GM19467 (cell line): ENCODE results near the gene DUSP2.
A peak's percentile ranks its signal among the peaks of the same experiment; 100 is the strongest.
"Not testable (repeated sequence)": the region's sequence is repeated elsewhere in the genome, so short reads cannot be mapped to it uniquely, and the experiment has no call there.

Source experiments
- ATAC-seq: cut with Tn5 transposase; IDR thresholded peaks from one replicate; pipeline ENCODE4 v1.9.1; 2021; ENCODE audit warnings: mild to moderate bottlenecking, moderate library complexity; ENCODE audit not compliant: unreplicated experiment

DUSP2 gene

GRCh38 chr2:96163768-96164429 lies 18.7 kb upstream of the DUSP2 start:
- peak; percentile 41 for ATAC-seq

- no peak for ATAC-seq
These were observed 18.2 kb upstream of the DUSP2 start for GRCh38 chr2:96163415-96163767.

DNA sequence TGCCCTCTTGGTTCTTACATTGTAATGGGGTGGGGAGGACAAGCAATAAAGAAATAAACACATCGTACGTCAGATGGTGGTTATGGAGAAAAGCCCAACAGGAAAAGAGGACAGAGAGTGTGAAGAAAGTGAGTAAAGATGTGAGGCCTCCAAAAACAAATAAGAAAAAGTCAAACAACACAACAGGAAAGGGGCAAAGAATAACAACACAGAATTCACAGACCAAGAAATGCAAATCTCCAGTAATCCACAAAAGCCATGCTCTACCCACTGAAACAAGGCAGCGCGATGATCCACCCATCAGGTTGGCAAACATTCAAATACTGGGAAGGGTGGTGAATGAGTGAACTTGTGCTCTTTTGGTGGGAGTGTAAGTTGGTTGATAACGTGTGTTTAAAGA lies 16.7 kb upstream of the DUSP2 start:
- no peak for ATAC-seq

DNA sequence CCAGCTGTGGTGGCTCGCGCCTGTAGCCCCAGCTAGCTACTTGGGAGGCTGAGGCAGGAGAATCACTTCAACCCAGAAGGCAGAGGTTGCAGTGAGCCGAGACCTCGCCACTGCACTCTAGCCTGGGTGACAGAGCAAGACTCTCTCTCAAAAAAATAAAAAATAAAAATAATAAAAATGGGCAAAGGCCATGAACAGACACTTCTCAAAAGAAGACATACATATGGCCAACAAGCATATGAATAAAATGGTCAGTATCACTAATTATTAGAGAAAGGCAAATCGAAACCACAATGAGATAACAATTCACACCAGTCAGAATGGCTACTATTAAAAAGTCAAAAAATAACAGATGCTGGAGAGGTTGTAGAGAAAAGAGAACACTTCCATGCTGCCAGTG lies 15.1 kb upstream of the DUSP2 start:
- ATAC-seq: not testable (repeated sequence)

DNA sequence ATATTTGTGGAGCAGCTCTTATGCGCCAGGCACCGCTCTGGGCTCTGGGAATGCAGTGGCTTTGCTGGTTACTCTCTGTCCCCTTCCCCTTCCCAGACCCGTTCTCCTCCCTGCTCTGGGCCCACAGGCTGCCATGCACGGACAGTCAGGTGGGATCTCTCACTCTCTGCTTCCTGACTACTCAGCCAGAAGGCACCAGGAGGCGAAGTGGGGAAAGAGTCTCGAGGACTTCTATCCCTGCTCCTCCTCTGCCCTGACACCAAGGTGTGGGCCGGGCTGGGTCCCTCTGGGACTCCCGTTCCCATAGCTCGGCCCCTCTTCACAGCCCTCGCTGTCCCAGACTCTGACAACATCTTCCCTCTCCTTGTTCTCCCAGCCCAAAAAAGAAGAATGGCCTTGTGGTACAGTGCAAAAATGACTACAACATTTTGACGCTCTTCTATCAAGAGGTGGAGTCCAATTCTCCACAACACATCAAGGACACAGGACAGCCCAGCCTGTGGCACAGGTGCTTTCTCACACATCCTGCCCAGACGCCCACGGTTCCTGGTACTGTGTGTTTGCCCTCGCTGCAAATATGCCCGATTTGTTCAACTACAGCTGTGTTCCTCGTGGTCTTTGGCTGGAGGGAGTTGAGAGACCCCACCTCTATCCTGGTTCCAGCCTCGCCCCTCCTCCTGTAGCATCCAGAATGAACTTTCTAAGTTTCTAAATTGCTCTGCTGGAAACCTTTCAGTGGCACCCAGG lies 14.0 kb upstream of the DUSP2 start:
- ATAC-seq: no peak

- no peak for ATAC-seq
These were observed 13.3 kb upstream of the DUSP2 start for GRCh38 chr2:96158554-96158940.

DNA sequence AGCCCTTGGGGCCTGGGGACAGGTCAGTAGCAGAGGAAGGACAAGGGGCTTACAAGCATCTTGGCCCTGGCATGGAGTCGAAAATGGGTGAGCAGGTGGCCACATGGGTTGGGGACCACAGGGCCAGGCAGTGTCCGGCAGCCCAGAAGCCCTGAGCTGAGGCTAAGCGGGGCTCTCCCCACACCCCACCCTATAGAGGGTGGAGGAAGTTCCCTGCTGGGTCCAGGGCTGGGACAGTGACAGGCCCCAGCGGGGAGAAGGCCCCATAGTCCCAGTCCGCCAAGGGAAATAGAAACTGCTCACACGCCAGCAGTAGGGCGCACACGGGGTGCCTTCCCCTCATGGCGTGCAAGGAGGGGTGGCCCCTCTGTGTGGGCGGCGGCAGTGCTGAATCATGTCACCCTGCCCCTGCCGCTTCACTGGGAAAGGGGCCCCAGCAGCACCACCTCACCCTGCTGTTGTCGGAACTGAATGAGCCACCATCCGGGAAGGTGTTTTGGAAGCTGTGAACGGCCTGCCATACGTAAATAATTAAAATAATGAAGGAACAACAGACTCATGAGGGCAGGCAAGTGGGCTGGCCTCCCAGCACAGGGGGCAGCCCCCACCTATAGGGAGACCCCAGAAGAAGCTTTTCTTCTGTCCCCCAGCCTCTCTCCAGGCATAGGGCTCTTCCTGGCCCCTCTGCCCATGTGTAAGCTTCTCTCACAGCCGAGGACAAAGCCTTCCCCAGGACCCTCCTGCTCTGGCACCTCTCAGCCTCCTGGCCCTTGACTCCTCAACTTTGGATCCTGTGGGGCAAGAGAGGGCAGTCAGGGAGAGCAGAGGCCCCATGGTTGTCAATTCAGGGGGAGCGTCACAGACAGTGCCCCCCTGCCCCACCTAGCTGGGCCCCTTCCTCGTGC lies 12.7 kb upstream of the DUSP2 start:
- peak; percentile 60 for ATAC-seq

- peak; percentile 39 for ATAC-seq
These were observed 11.8 kb upstream of the DUSP2 start for GRCh38 chr2:96156926-96157648.

DNA sequence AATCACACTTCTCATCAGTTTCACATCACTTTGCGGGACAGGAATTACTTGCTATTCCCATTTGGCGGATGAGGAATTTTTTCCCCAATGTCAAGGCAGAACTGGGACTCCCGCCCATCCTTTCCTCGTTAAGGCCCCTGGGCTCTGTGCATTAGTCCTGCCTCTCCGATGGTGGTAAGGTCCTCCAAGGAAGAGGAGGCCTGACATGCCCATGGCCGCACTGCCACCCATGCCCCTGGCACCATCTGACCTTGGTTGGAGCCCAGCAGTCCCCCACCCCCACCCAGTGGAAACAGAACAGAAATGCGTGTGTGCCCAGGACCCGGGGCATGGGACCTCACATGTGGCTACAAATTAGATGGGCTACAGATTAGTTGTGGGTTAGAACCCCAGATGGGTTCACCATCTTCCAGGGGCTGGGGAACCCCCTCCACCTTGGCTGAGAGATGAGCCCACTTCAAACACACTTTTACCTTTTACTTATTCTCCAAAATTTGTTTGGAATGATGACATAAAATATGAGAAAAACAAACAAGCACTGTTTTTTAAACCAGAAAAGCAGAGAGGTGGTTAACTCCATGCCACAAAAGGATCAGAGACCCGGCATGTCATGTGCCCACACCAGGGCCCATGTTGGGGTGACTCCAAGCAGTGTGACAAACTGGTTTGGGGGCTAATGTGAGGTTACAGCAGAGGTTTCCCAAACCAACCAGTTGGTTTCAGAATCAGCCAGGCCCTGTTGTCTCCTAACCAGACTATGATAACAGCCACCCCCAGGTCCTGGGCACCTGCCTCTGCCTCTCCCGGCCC lies 11.0 kb upstream of the DUSP2 start:
- ATAC-seq: no peak

DNA sequence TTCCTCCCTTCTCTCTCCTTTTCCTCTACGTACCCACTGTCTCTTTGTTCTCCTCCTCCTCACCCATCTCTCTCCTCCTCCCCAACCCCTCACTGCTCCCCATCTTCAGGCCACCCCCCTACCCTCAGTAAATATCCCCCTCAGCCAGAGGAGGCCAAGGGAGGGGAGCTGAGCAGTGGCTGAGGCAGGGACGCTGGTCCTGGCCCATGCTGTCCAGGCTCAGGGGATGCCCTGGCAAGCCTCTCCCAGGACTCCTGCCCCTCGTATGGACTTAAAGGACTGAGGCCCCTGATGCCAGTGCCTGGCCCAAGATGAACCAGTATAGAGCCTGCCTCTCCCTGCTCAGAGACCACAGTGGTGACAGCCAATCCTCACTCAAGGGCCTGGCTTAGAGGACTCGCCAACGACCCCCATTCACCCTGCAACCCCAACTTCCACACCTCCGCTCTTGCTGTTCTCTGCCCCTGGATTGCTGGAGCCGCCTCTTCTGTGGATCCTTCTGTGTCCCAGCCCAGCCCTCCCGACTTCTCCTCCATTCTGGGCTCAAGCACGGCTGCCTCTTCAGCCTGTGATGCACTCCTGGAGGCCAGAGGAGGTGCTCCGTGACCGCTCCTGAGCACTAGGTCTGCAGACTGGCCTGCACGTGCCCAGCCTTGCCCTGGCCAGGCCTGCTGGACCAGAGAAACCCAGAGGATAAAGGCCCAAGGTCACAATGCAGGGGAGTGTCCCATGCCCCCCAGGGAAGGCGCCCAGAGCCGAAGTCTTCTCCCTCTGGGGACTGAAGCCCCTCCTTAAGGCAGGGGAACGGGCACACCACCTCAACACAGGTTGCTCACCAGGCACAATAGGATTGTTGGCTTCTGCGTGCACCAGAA lies 9.5 kb upstream of the DUSP2 start:
- no peak for ATAC-seq

DNA sequence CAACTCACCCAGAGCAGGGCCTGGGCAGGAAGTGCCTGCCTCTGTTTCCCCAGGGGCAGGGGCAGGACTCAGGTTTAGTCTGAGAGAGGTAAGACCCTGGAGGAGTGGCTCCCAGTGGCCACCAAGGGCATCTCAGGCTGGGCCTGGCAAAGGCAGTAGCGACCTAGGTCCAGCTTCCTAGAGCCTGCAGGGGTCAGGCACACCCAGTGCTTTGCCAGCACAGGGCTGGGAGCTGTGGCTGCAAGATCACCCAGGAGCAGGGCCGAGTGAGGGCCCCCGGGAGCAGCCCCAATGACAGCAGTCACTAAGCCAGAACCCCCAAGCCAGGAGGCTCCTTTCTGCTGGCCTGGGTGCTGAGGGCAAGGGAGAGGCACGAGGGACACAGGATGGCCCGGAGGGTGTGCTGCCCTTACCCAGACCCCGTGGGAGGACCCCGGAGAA lies 8.8 kb upstream of the DUSP2 start:
- no peak for ATAC-seq

- ATAC-seq: no peak
These were observed 8.1 kb upstream of the DUSP2 start for GRCh38 chr2:96153291-96153713.

- no peak for ATAC-seq
These were observed 7.3 kb upstream of the DUSP2 start for GRCh38 chr2:96152304-96153161.

DNA sequence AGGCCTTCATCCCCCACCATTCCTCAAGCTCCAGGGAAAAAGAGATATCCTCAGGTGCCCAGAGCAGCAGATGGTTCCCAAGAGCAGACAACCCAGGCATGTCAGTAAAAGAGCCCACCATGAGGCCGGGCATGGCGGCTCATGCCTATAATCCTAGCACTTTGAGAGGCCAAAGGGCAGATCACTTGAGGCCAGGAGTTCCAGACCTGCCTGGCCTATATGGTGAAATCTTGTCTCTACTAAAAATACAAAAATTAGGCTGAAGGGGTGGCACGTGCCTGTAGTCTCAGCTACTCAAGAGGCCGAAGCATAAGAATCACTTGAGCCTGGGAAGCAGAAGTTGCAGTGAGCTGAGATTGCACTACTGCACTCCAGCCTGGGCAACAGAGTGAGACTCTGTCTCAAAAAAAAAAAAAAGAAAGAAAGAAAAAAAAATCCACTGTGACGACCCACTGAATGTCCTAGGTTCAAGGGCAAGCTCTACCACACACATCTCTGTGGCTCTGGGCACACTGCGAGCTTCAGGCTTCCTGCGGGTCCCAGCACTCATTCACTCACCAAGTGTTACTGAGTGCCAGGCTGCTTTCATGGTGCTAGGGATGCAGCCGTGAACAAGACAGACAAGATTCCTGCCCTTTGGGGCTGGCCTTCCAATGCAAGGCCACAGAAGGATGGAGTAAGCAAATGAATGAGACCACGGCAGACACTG lies 6.5 kb upstream of the DUSP2 start:
- no peak for ATAC-seq

DNA sequence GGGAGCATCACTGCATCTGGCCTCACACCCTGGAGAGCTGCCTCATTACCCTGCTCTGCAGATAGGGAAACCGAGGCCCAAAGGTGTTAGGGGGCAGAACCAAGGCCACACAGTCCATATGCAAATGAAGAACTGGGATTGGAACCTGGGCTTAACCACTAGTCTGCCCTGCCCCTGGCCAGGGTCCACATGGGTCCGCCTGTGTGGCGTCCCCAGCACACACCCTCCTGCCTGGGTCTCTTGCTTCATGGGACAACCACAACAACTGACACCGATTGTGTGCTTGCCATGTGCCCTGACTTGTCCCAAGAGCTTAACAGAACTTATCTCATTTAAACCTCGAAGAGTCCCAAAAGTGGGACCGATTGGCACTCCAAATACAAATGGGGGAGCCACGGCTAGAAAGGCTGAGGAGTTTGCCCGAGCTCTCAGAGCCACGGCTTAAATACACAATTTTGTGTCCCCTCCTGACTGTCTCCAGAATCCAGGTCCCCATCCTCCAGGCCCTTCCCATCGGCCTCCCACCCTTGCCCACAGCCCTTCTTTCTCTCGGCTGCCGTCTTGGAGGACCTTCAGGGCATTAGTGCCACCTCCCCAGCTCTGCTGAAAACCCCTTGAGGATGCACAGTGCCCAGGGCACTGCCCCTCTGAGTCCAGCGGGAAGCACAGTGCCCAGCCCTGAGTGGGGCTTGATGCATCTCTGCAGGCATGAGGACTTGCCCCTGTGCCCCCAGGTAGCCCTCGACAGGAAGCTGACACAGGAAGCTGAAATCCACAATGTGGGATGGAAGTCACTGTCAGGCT lies 5.8 kb upstream of the DUSP2 start:
- ATAC-seq: no peak

GRCh38 chr2:96150007-96150640 lies 4.9 kb upstream of the DUSP2 start:
- no peak for ATAC-seq
